HEK293 (cell line): Measurements from ENCODE around the gene SLX4.

ENCODE experiments used
- CTCF ChIA-PET: fragments of 350-600 bp; formaldehyde crosslinking; extraction: SDS; loops from one replicate; lab custom pipeline; 2021; ENCODE audit warnings: antibody characterized with exemption; lab: Yijun Ruan, JAX
- POLR2A ChIA-PET: fragments of 300-600 bp; formaldehyde crosslinking; extraction: SDS; loops from one replicate; lab custom pipeline; 2020; ENCODE audit warnings: antibody characterized with exemption, inconsistent platforms; lab: Yijun Ruan, JAX
- H3K27ac ChIP-seq: fragments of 200-500 bp; sonication (Bioruptor generic); 2 replicates; pipeline ENCODE4 v1.5.1; 2014; ENCODE audit warnings: low read depth, low read length, control low read depth, inconsistent platforms; ENCODE audit errors: extremely low read depth
- H3K36me3 ChIP-seq, 2 experiments: fragments of 200-500 bp in 1 of 2; sonication (Bioruptor generic) in 1 of 2; 1 replicate in 1 of 2; 2 replicates in 1 of 2; pipeline ENCODE4 v1.5.1; 2014 to 2017; ENCODE audit warnings: inconsistent platforms in 2 of 2, low read length in 2 of 2; ENCODE audit not compliant: control insufficient read depth in 2 of 2, insufficient read depth in 1 of 2
- H3K4me1 ChIP-seq: fragments of 200-500 bp; sonication (Bioruptor generic); 2 replicates; pipeline ENCODE4 v1.5.1; 2014; ENCODE audit warnings: mild to moderate bottlenecking, low read length, inconsistent platforms; ENCODE audit not compliant: control insufficient read depth, insufficient read depth
- H3K4me3 ChIP-seq: 2 replicates; pipeline ENCODE4 v1.5.1; 2011; ENCODE audit warnings: low read depth, mild to moderate bottlenecking, control low read depth, low read length, moderate library complexity
- H3K9me3 ChIP-seq: fragments of 200-500 bp; sonication (Bioruptor generic); 2 replicates; pipeline ENCODE4 v1.5.1; 2014; ENCODE audit warnings: low read depth, low read length, inconsistent platforms; ENCODE audit not compliant: control insufficient read depth, insufficient read depth
- MYNN ChIP-seq: fragments of 450-650 bp; formaldehyde crosslinking; IDR thresholded peaks from 2 replicates; pipeline ENCODE4 v1.5.1; 2016; ENCODE audit warnings: missing biosample characterization, missing genetic modification characterization, borderline replicate concordance
- PRDM1 ChIP-seq: fragments of 450-650 bp; formaldehyde crosslinking; IDR thresholded peaks from 2 replicates; pipeline ENCODE4; 2016; ENCODE audit warnings: missing biosample characterization, missing genetic modification characterization
- REPIN1 ChIP-seq: fragments of 450-650 bp; formaldehyde crosslinking; IDR thresholded peaks from 2 replicates; pipeline ENCODE4 v1.5.1; 2017; ENCODE audit warnings: missing biosample characterization, missing genetic modification characterization, low read depth
- SP3 ChIP-seq: fragments of 450-650 bp; formaldehyde crosslinking; IDR thresholded peaks from 2 replicates; pipeline ENCODE4 v1.5.1; 2016; ENCODE audit warnings: missing biosample characterization, missing genetic modification characterization
- SP7 ChIP-seq: fragments of 450-650 bp; formaldehyde crosslinking; IDR thresholded peaks from 2 replicates; pipeline ENCODE4 v1.5.1; 2016; ENCODE audit warnings: missing biosample characterization, missing genetic modification characterization
- ZIC2 ChIP-seq: fragments of 450-650 bp; formaldehyde crosslinking; IDR thresholded peaks from 2 replicates; pipeline ENCODE4 v1.5.1; 2016; ENCODE audit warnings: missing biosample characterization, missing genetic modification characterization
- ZNF114 ChIP-seq: fragments of 450-650 bp; formaldehyde crosslinking; IDR thresholded peaks from 2 replicates; pipeline ENCODE4 v1.5.0; 2017; ENCODE audit warnings: missing biosample characterization, missing genetic modification characterization
- ZNF138 ChIP-seq: fragments of 450-650 bp; formaldehyde crosslinking; IDR thresholded peaks from 2 replicates; pipeline ENCODE4 v1.5.1; 2016; ENCODE audit warnings: missing biosample characterization, missing genetic modification characterization, borderline replicate concordance
- ZNF16 ChIP-seq: fragments of 450-650 bp; formaldehyde crosslinking; IDR thresholded peaks from 2 replicates; pipeline ENCODE4 v1.5.1; 2016; ENCODE audit warnings: low read depth, missing biosample characterization, missing genetic modification characterization
- ZNF174 ChIP-seq: fragments of 450-650 bp; formaldehyde crosslinking; IDR thresholded peaks from 2 replicates; pipeline ENCODE4 v1.5.0; 2017; ENCODE audit warnings: missing biosample characterization, mild to moderate bottlenecking, missing genetic modification characterization
- ZNF274 ChIP-seq, 2 experiments: fragments of 200-500 bp in 1 of 2; fragments of 450-650 bp in 1 of 2; sonication (Bioruptor generic) in 1 of 2; formaldehyde crosslinking in 1 of 2; IDR thresholded peaks; 2 replicates each; pipeline versions ENCODE4 v1.5.1 to v1.6.1; 2014 to 2016; ENCODE audit warnings: borderline replicate concordance in 1 of 2, inconsistent platforms in 1 of 2, low read length in 1 of 2, missing biosample characterization in 1 of 2, missing genetic modification characterization in 1 of 2
- ZNF416 ChIP-seq: fragments of 450-650 bp; formaldehyde crosslinking; IDR thresholded peaks from 2 replicates; pipeline ENCODE4 v1.5.1; 2016; ENCODE audit warnings: missing biosample characterization, missing genetic modification characterization
- ZNF549 ChIP-seq: fragments of 450-650 bp; IDR thresholded peaks from 2 replicates; pipeline ENCODE4 v1.5.1; 2018; ENCODE audit warnings: missing biosample characterization, missing genetic modification characterization, mild to moderate bottlenecking, inconsistent platforms, moderate library complexity
- ZNF558 ChIP-seq: fragments of 450-650 bp; formaldehyde crosslinking; IDR thresholded peaks from 2 replicates; pipeline ENCODE4 v1.5.1; 2016; ENCODE audit warnings: missing biosample characterization, missing genetic modification characterization
- ZNF585B ChIP-seq: fragments of 450-650 bp; formaldehyde crosslinking; IDR thresholded peaks from 2 replicates; pipeline ENCODE4 v1.5.1; 2016; ENCODE audit warnings: missing biosample characterization, missing genetic modification characterization
- ZNF596 ChIP-seq: fragments of 450-650 bp; IDR thresholded peaks from 2 replicates; pipeline ENCODE4 v1.5.0; 2018; ENCODE audit warnings: missing biosample characterization, mild to moderate bottlenecking, missing genetic modification characterization, moderate library complexity
- ZNF701 ChIP-seq: fragments of 450-650 bp; formaldehyde crosslinking; IDR thresholded peaks from 2 replicates; pipeline ENCODE4 v1.5.1; 2016; ENCODE audit warnings: missing biosample characterization, missing genetic modification characterization
- ZNF791 ChIP-seq: fragments of 450-650 bp; formaldehyde crosslinking; IDR thresholded peaks from 2 replicates; pipeline ENCODE4 v1.5.1; 2016; ENCODE audit warnings: missing biosample characterization, missing genetic modification characterization
- TF ChIP-seq, protein P1 (sequence below): fragments of 450-650 bp; formaldehyde crosslinking; IDR thresholded peaks from 2 replicates; pipeline ENCODE4; 2016; ENCODE audit warnings: missing biosample characterization, missing genetic modification characterization
- TF ChIP-seq, protein P2 (sequence below): fragments of 450-650 bp; formaldehyde crosslinking; IDR thresholded peaks from 2 replicates; pipeline ENCODE4 v1.5.1; 2016; ENCODE audit warnings: missing biosample characterization, missing genetic modification characterization, borderline replicate concordance
- TF ChIP-seq, protein P3 (sequence below): fragments of 450-650 bp; formaldehyde crosslinking; IDR thresholded peaks from 2 replicates; pipeline ENCODE4 v1.5.1; 2016; ENCODE audit warnings: missing biosample characterization, missing genetic modification characterization
- TF ChIP-seq, protein P4 (sequence below): fragments of 450-650 bp; formaldehyde crosslinking; IDR thresholded peaks from 2 replicates; pipeline ENCODE4 v1.5.1; 2016; ENCODE audit warnings: missing biosample characterization, missing genetic modification characterization
- TF ChIP-seq, protein P5 (sequence below): fragments of 450-650 bp; formaldehyde crosslinking; IDR thresholded peaks from 2 replicates; pipeline ENCODE4 v1.5.1; 2016; ENCODE audit warnings: missing biosample characterization, missing genetic modification characterization

The SLX4 gene

DNA sequence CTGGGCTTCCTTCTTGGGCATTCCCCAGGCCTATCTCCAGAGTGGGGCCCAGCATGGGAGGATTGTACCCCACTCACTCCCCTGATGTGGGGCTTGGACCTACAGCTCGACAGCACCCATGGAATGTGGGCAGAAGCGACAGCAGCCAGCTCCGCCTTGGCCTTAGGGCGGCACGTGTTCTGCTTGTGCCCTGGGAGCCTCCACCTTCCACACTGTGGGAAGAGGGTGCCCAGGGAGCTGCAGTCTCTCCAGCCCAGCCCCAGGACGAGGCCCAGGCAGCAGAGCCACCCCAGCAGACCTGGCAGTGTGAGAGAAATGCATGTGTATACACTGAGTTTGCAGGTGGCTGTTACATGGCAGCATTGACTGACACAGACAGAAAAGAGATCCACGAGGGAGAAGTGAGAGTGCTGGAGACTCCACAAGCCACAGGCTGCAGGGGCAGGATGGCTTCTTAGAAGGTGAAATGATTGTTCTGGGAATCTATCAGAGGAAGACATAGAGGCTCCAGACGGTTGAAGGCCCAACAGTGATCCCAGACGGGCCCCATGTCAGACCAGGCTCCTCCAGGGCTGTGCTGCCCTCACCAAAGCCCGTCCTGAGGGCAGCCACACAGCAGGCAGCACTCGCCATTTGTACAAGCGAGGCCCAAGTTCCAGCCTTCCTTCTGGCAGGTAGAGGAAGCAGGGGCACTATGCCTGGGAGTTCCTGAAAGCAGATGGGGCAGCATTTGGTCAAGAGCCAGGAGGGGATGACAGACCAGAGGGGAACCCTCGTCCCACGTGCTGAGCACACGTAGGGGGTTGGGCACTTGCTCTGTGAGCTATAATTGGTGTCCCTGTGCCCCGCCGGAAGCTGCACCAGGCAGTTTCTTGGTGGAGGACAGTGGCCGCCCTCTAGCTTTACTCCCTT, 40.3 kb upstream of the SLX4 start (continued):
- TF ChIP-seq, protein P1, sequence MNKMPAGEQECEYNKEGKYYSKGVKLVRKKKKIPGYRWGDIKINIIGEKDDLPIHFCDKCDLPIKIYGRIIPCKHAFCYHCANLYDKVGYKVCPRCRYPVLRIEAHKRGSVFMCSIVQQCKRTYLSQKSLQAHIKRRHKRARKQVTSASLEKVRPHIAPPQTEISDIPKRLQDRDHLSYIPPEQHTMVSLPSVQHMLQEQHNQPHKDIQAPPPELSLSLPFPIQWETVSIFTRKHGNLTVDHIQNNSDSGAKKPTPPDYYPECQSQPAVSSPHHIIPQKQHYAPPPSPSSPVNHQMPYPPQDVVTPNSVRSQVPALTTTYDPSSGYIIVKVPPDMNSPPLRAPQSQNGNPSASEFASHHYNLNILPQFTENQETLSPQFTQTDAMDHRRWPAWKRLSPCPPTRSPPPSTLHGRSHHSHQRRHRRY = no peak
- TF ChIP-seq, protein P2, sequence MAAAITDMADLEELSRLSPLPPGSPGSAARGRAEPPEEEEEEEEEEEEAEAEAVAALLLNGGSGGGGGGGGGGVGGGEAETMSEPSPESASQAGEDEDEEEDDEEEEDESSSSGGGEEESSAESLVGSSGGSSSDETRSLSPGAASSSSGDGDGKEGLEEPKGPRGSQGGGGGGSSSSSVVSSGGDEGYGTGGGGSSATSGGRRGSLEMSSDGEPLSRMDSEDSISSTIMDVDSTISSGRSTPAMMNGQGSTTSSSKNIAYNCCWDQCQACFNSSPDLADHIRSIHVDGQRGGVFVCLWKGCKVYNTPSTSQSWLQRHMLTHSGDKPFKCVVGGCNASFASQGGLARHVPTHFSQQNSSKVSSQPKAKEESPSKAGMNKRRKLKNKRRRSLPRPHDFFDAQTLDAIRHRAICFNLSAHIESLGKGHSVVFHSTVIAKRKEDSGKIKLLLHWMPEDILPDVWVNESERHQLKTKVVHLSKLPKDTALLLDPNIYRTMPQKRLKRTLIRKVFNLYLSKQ = no peak
- TF ChIP-seq, all 188 proteins: peak for 0

DNA sequence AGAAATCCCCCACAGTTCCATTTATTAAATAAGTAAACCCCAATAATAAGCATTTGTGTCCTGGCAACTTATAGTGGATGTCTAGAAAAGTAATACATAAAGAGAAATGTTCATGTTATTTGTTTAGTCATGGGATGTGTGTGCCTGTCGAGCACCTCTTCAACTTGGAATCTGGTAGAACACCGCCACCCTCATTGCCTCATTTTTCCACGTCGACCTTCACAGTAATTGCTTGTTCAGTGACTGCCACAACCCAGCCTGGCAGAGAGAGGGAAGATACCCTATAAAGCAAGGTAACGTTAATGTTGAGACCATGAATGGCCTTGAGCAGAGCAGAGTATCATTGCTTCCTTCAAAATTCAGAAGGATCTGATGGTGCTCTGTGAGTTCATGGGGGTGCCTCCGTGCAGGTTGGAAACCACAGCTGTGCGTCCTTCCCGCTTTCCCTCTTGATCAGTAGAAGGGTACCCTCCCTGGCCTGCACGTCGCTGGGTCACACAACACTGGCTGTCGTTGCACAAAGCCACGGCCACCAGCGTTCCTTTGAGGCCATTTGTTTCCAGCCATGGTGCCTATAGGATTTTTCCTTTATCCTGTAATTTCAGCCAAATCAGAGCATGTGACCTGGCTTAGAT, 39.3 kb upstream of the SLX4 start:
- H3K4me3 ChIP-seq = no peak overlapping the region
- no peak overlapping the region for H3K27ac ChIP-seq
- no peaks in the 10 kb centered on the region for H3K9me3 ChIP-seq
- POLR2A ChIA-PET = no interaction called here
- H3K36me3 ChIP-seq = peaks cover 0 to 41% of the 10 kb centered on the region in 2 experiments; a peak in 2 of 3 replicates
- H3K4me1 ChIP-seq = peaks cover 11% of the 10 kb centered on the region
- CTCF ChIA-PET = interaction anchor here (0.6 kb wide), 1 partner anchor 710 kb away, joined by 3 read pairs; no protein-coding TSS in a partner anchor
- TF ChIP-seq ZNF274 (IDR thresholded peaks at IDR 0.05; ENCODE audit: low read length) = no peak
- TF ChIP-seq ZNF274 (tag by site-specific recombination; IDR thresholded peaks at IDR 0.05; ENCODE audit: borderline replicate concordance) = no peak
- TF ChIP-seq ZNF549 (tag by site-specific recombination) = no peak
- TF ChIP-seq SP7 = no peak
- TF ChIP-seq MYNN (tag by site-specific recombination) = no peak
- no peak for TF ChIP-seq ZNF16 (tag by site-specific recombination)
- no peak for TF ChIP-seq ZNF701
- no peak for TF ChIP-seq ZNF174 (tag by site-specific recombination)
- TF ChIP-seq REPIN1 (tag by site-specific recombination) = no peak
- TF ChIP-seq, protein P3, sequence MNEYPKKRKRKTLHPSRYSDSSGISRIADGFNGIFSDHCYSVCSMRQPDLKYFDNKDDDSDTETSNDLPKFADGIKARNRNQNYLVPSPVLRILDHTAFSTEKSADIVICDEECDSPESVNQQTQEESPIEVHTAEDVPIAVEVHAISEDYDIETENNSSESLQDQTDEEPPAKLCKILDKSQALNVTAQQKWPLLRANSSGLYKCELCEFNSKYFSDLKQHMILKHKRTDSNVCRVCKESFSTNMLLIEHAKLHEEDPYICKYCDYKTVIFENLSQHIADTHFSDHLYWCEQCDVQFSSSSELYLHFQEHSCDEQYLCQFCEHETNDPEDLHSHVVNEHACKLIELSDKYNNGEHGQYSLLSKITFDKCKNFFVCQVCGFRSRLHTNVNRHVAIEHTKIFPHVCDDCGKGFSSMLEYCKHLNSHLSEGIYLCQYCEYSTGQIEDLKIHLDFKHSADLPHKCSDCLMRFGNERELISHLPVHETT (tag by site-specific recombination) = no peak
- TF ChIP-seq, protein P4, sequence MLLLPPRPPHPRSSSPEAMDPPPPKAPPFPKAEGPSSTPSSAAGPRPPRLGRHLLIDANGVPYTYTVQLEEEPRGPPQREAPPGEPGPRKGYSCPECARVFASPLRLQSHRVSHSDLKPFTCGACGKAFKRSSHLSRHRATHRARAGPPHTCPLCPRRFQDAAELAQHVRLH (tag by site-specific recombination) = no peak
- TF ChIP-seq ZIC2 (tag by site-specific recombination) = no peak
- no peak for TF ChIP-seq SP3 (tag by site-specific recombination)
- no peak for TF ChIP-seq ZNF585B (tag by site-specific recombination)
- no peak for TF ChIP-seq ZNF416

DNA sequence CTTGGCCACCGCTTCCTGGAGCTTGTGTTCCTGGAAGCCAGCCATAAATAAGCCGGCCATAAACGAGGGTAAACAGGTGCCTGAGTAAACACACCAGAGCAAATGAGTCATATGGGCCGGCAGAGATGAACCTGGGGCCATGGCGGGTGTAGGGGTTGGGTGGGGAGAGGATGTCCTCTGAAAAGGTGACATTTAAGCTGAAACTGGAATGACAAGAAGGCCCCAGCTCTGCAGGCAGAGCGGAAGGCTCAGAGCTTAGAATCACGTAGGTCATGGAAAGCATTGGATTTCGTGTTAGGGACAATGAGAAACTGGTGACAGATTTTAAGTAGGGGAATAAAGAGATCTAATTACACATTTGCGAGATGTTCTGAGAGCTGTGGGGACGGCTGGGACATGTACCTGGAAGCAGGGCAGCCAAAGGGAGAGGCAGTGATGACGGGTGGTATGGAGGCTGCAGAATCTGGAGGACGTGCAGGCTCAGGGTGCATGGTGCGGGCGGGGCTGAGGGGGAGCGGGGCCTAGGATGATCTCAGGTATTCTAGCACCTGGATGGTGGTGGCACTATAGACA, 35.0 kb upstream of the SLX4 start:
- Histone ChIP-seq H3K9me3 (no peaks in the 10 kb centered on the region), H3K27ac (peak overlapping the region; percentile 44; the same call in 1 of the 2 replicates), H3K4me1 (peaks cover 13% of the 10 kb centered on the region), H3K4me3 (no peak overlapping the region), H3K36me3 (peaks cover 0 to 13% of the 10 kb centered on the region in 2 experiments; a peak in 2 of 3 replicates)
- CTCF ChIA-PET = interaction anchor here (1.1 to 1.2 kb wide), 3 partner anchors 8 to 119 kb away, joined by 3 to 6 read pairs (median 4); no protein-coding TSS in a partner anchor
- POLR2A ChIA-PET = interaction anchor here (0.6 to 0.7 kb wide), 2 partner anchors 78 to 1502 kb away, joined by 7 to 9 read pairs; no protein-coding TSS in a partner anchor
- TF ChIP-seq ZNF138 (tag by site-specific recombination) (no peak), ZNF114 (tag by site-specific recombination) (no peak), ZNF558 (tag by site-specific recombination) (no peak), PRDM1 (tag by site-specific recombination) (no peak), ZNF596 (no peak), ZNF791 (tag by site-specific recombination) (no peak), ZNF274 (IDR thresholded peaks at IDR 0.05; ENCODE audit: low read length) (no peak), ZNF274 (tag by site-specific recombination; IDR thresholded peaks at IDR 0.05; ENCODE audit: borderline replicate concordance) (no peak)
- TF ChIP-seq, protein P5, sequence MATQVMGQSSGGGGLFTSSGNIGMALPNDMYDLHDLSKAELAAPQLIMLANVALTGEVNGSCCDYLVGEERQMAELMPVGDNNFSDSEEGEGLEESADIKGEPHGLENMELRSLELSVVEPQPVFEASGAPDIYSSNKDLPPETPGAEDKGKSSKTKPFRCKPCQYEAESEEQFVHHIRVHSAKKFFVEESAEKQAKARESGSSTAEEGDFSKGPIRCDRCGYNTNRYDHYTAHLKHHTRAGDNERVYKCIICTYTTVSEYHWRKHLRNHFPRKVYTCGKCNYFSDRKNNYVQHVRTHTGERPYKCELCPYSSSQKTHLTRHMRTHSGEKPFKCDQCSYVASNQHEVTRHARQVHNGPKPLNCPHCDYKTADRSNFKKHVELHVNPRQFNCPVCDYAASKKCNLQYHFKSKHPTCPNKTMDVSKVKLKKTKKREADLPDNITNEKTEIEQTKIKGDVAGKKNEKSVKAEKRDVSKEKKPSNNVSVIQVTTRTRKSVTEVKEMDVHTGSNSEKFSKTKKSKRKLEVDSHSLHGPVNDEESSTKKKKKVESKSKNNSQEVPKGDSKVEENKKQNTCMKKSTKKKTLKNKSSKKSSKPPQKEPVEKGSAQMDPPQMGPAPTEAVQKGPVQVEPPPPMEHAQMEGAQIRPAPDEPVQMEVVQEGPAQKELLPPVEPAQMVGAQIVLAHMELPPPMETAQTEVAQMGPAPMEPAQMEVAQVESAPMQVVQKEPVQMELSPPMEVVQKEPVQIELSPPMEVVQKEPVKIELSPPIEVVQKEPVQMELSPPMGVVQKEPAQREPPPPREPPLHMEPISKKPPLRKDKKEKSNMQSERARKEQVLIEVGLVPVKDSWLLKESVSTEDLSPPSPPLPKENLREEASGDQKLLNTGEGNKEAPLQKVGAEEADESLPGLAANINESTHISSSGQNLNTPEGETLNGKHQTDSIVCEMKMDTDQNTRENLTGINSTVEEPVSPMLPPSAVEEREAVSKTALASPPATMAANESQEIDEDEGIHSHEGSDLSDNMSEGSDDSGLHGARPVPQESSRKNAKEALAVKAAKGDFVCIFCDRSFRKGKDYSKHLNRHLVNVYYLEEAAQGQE (tag by site-specific recombination) = no peak
